OCI-LY1 (cell line): ENCODE measurements around the gene ZEB1.

Experiments
- CTCF ChIP-seq: fragments of 200-600 bp; sonication (generic), shearing (Covaris generic); IDR thresholded peaks from 2 replicates; pipeline ENCODE4 v1.5.1; 2017; ENCODE audit warnings: mild to moderate bottlenecking, antibody characterized with exemption, low read length, moderate library complexity, mixed read lengths
- EZH2 ChIP-seq: fragments of 200-600 bp; sonication (generic), shearing (Covaris generic); IDR thresholded peaks from 2 replicates; pipeline ENCODE4 v1.8.0; 2017; ENCODE audit warnings: borderline replicate concordance, mixed run types, mild to moderate bottlenecking, antibody characterized with exemption, low read length, moderate library complexity, mixed read lengths

- TF ChIP-seq EZH2: no peak
- TF ChIP-seq CTCF: no peak
Measured at GRCh38 chr10:31274310-31274709, 44.7 kb upstream of the ZEB1 start.
